CD4-positive, alpha-beta T cell treated with Interferon gamma for 1 hour (primary cell): Measurements from ENCODE around the gene HLA-DQB1.
"Not testable (repeated sequence)": the region's sequence is repeated elsewhere in the genome, so short reads cannot be mapped to it uniquely, and the experiment has no call there.

Source experiments
- DNase-seq: peaks from one replicate; pipeline ENCODE4 v3.0.0-alpha.2; 2020

HLA-DQB1 gene

DNA sequence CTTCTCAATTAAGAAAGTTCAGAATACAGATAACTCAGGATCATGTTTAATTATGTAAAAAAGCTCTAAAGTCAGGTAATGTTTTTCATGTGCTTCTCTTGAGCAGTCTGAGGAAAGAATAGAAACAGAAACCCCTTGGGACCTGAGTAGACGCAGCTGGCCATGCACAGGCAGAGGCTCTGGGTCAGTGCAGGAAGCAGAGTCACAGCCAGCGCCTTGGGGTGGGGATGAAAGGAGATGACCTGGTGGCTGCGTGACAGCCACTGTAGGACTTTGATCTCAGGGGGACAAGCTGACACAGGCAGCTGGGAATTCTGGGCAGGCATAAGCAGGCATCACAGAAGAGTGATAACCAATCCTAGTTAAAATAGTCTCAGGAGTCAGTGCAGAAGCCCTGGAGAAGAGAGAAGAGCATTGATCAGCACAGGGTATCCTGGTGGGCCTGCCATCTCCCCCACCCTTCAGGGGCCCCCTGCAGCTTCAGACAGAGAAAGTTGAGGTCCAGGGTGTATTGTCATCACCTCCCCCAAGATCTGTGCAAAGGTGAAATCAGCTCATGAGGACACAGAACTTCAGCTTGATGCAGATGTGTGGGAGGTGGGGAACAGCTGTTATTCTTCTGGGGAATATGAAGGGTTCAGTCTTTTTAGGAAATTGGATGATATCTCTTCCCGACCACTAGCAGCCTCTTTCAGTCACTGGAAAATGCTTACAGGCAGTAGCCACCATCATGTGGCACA is 6.4 kb downstream of the HLA-DQB1 start:
- DNase-seq = no peak

DNA sequence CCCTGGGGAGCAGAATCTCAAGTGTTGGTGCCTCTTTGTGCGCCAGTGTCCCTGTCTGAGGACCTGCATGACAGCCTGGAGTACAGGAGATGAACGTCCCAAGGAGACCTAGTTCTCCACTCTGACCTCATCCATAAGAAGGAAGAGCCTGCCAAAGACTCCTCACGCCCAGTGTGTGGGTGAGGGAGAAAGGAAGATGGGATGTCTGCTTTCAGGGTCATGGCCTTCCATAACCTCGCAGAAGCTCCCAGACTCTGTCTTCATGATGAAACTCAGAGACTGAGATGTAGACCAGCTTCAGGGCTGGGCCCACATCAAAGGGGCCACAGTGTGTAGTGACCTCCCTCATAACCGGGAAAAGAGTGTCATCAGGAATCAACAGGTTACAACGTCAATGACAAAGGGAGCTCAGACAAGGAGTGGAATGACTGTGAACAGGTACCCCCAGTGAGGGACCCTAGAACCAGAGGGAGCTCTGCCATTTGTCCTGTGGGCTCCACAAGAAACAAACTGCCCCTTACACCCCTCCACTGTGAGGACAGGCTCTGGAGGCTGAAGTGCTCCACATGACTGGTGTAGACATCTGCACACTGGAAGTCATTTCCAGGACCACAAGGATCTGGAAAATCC is 8.1 kb downstream of the HLA-DQB1 start:
- no peak for DNase-seq

DNA sequence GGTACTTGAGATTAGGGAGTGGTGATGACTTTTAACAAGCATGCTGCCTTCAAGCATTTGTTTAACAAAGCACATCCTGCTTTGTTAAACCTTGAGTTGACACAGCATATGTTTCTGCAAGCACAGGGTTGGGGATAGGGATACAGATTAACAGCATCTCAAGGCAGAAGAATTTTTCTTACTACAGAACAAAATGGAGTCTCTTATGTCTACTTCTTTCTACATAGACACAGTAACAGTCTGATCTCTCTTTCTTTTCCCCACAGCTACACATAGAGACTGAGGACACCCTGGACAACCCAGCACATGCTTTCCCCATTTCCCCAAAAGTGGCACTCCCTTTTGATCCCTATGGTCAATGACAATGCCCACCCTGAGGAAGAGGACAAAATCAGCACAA is 8.6 kb downstream of the HLA-DQB1 start:
- DNase-seq = not testable (repeated sequence)

DNA sequence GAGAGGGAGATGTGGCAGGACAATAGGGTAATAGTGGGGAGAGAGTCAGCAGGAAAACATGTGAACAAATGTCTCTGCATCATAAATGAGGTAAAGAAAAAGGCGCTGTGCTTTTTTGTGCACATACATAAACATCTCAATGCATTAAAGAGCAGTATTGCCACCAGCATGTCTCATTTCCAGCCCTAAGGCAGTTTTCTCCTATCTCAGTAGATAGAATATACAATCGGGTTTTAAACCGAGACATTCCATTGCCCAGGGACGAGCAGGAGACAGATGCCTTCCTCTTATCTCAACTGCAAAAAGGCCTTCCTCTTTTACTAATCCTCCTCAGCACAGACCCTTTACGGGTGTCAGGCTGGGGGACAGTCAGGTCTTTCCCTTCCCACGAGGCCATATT is 9.1 kb downstream of the HLA-DQB1 start:
- not testable (repeated sequence) for DNase-seq

DNA sequence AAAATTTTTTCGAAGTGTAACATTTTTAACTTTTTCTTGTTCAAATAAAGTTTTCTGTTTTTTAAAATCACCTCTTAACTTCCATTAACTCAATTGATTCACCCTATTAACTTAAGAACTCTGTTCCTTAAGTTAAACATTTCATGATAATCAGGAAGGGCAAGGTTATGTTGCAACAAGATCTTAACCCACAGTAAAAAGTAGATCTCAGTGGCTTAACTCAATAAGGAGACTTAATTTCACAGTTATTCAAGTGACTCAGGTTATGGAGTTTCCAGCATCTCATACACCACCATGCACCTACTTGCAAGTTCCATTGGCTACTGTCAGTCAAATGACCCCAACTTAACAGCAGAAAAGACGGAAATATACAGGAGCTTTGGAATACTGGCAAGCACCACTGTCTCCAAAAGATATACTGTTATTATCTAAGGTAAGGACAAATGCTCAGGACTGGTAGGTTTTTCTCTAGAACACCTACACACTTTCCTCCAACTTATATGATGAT is 11.2 kb downstream of the HLA-DQB1 start:
- no peak for DNase-seq

DNA sequence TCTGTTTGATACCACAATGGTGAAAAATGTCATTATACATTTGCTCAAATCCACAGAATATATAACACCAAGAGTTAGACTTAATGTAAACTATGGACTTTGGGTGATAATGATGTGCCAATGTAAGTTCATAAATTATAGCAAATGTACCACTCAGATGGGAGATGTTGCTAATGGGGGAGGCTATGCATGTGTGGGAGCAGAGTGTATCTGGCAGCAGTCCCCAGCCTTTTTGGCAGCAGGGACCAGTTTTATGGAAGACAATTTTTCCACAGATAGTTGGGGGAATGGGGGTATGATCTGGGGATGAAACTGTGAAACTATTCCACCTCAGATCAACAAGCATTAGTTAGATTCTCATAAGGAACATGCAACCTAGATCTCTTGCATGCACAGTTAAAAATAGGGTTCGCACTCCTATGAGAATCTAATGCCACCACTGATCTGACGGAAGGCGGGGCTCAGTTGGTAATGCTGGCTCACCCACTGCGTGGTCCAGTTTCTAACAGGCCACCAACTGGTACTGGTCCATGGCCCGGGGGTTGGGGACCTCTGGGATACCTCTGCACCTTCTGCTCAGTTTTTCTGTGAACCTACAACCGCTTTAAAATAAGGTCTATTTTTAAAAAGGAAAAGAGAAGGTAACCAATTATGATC is 21.3 kb downstream of the HLA-DQB1 start:
- DNase-seq = no peak

DNA sequence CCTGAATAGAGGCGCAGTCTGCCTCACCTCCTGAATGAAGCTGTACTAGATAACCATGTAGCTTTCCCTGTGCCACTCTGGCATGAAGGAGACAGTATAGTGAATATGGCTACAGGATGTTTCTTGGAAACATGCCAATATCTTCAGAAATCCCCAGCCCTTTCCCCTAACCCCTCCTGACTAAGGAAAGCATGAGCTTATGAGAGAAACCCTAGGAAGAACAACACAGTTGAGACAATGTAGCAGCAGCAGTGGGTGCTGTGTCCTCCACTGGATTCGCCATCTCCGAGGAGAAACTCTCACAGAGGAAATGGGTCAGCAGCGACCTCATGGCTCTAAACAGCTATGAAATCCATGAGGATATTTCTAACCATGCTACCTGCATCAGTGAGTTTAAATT is 22.6 kb downstream of the HLA-DQB1 start:
- DNase-seq = no peak

DNA sequence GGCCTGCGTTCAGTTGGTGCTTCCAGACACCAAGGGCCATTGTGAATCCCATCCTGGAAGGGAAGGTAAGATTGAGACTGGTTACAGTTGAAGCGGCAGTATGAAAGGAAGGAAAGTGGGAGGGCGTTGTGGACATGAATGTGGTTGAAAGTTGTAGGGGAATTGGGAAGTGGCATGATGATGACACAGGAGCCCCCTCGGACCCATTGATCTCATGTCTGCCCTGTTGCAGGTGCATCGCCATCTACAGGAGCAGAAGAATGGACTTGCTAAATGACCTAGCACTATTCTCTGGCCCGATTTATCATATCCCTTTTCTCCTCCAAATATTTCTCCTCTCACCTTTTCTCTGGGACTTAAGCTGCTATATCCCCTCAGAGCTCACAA is 23.7 kb downstream of the HLA-DQB1 start:
- no peak for DNase-seq

DNA sequence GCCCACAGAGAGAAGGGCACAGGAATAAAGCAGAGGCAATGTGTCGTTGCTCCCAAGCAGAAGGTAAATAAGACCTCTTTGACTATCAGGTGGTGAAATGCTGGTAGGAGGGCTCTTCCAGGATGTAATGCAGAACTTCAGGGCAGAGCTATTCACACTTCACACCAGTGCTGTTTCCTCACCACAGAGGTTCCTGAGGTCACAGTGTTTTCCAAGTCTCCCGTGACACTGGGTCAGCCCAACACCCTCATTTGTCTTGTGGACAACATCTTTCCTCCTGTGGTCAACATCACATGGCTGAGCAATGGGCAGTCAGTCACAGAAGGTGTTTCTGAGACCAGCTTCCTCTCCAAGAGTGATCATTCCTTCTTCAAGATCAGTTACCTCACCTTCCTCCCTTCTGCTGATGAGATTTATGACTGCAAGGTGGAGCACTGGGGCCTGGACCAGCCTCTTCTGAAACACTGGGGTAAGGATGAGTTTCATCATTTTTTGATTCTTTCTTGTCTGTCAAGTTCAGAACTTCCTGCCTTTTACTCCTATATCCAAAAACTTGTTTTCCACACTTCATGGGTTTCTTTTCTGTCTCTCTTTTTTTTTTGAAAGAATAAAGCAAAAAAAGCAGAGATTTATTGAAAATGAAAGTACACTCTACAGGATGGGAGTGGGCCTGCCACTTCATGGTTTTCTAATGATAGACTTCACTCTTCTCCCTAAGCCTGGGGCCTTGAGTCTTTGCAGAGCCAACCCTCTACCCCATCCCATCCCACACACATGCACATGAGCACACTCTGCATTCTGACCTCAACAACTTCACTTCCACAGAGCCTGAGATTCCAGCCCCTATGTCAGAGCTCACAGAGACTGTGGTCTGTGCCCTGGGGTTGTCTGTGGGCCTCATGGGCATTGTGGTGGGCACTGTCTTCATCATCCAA is 24.4 kb downstream of the HLA-DQB1 start:
- DNase-seq = not testable (repeated sequence)

DNA sequence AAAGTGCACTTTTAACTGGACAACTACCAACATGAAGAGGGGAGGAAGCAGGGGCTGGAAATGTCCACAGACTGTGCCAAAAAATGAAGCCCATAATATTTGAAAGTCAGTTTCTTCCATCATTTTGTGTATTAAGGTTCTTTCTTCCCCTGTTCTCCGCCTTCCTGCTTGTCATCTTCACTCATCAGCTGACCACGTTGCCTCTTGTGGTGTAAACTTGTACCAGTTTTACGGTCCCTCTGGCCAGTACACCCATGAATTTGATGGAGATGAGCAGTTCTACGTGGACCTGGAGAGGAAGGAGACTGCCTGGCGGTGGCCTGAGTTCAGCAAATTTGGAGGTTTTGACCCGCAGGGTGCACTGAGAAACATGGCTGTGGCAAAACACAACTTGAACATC is 25.3 kb downstream of the HLA-DQB1 start:
- no peak for DNase-seq

DNA sequence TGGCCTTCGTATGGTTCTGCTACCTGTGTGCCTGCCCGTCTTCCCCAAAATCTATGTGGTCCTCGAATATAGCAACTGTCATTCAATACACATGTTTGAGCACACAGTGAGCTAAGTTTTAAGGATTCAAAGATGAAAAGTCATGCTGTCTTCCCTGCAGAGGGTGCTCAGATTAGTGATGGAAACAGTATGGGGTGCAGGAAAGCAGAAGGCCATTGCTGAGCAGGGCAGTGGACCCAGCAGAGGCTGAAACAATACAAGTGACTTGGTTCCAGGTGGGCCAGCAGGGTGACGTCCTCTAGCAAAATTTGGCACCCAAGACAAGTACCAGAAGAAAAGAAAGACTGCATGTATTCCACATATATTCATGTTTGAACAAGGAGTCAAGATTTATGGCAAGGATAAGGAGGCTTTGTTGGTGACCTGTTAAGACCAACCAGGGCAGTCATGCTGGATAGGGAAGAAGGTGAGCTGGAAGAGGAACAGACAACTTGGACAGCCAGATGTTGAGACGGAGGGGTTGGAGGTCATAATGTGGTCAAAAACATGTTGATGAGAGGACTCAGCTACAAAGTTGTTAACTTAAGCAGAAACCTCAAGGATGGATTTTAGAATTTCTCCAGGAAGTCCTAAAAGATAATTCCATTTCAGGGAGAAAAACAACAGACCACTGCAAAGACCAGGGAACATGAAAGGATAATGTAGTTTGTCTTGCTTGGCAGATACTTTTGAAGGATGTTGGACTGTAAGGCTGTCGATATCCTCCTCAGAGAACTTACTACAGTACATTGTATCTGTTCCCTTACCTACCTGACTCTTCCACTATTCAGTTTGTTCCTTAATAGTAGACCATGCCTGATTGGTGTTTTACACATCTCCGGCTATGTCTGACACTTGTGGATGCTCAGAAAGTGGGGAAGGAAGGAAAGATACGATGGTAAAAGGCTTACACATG is 26.7 kb downstream of the HLA-DQB1 start:
- no peak for DNase-seq

DNA sequence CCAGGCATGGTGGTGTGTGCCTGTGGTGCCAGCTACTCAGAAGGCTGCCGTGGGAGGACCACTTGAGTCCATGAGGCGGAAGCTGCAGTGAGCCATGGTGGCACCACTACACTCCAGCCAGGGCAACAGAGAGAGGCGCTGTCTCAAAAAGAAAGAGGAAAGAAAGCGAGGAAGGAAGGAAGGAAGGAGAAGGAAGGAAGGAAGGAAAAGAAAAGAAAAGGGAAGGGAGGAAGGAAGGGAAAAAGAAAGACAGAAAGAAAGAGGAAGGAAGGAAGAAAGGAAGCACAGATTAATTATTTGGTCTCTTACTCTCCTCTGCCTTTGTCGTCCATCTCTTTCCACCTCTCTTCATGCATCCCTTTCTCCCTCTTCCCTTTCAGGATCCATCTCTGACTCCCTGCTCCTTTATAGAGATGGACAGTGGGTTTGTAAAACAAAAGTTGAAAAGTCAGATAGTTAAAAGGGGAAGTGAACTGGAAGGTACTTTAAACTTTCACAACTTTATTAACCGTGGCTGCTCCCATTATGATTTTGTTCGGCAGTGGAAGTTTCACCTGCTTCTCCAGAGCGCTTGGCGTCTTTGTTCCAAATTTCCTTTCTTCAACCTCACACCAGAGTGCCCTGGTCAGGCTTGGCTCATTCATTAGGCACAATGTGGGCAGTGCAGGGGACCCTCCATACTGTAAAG is 27.8 kb downstream of the HLA-DQB1 start:
- peak; percentile 54 for DNase-seq

DNA sequence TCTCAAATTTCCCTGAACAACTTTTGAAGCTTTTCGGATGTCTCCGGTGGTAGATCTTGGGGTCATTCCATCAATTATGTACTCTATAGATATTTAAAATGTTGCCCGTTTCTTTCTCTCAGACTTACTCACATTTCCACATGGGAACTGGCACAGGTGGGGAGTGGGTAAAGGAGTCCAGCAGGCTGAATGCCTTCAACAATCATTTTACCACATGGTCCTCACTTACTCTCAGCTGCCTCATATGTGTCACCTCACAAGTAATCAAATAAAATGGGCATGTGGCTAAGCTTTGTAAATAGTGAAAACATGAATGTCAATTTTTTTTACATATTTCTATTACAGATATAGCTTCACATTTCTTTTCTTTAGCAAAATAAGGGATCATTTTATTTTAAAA is 28.6 kb downstream of the HLA-DQB1 start:
- no peak for DNase-seq

DNA sequence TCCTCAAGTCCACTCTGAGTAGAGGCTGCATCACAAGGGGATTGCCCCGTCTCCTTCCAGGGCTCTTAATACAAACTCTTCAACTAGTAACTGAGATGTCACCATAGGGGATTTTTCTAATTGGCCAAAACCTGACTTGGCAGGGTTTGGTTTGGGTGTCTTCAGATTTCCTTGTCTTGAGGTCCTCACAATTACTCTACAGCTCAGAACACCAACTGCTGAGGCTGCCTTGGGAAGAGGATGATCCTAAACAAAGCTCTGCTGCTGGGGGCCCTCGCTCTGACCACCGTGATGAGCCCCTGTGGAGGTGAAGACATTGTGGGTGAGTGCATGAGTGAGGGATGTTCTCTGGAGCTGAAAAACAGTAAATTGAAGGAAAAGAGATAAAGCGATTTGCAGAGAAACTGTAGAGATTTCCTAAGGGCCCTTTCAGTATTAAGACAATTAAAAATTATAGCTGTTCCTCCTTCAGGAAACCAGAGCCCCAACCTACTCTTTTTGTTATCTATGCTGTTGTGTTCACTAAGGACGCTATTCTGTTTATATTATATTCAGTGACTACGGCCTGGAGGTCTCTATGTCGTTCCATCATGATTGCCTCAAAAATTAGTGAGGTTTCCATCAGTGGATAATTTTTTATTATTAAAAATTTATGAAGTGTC is 29.1 kb downstream of the HLA-DQB1 start, which contains the start of gene HLA-DQA1:
Gene HLA-DQA1, plus strand, starts transcription at position 188 of the 662 bp plus-strand sequence. Its CDS starts 53 bp downstream, at position 241.
- peak; percentile 81 for DNase-seq

DNA sequence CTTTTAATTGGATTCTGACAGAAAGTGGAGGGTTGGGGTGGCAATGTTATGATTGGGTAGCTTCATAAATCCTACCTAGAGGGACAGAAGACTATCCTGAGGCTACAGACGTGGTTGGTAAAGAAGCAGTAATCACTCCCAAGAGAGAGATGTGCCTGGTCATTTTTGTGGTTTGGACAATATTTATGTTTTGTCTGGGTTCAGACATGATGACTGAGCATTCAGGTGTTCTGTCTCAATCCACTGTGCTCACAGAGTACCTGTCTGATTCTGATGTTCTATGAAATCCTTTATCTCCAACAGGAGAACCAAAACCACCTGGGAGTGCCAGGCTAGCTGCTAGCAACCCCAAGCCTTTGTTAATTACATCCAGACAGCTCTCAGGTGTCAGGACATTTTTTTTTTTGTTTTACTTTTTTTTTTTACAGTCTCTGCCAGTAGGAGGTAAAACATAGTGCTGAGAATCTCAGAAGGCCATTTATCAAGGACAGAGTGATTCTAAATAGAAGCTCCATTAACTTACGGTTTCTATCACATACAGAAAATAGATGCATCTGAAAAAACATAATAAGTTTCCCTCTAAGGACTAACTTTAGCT is 30.8 kb downstream of the HLA-DQB1 start:
- DNase-seq = no peak

DNA sequence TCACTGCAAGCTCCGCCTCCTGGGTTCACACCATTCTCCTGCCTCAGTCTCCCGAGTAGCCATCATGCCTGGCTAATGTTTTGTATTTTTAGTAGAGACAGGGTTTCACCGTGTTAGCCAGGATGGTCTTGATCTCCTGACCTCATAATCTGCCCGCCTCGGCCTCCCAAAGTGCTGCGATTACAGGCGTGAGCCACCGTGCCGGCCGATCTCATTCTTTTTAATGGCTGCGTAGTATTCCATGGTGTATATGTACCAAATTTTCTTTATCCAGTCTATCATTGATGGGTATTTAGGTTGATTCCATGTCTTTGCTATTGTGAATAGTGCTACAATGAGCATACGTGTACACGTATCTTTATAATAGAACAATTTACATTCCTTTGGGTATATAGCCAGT is 36.7 kb downstream of the HLA-DQB1 start:
- not testable (repeated sequence) for DNase-seq

DNA sequence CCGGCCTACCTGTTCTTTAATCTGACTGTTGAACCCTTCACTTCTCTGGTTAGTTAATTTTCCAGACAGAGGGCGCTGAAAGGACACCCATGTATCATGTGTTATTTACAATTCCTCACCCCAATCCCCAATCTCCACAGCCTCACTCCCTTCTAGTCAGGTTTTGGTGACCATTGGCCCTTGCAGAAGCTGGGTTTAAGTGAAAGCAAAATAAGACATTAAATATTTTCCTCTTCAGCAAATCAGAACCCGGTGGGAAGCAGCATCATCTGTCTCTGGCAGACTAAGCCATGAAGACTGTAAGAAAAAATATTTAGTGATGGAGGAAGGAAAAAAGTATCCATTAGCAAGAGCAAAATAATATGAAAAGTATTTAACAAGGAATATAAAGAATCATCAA is 38.6 kb downstream of the HLA-DQB1 start:
- peak; percentile 65 for DNase-seq

DNA sequence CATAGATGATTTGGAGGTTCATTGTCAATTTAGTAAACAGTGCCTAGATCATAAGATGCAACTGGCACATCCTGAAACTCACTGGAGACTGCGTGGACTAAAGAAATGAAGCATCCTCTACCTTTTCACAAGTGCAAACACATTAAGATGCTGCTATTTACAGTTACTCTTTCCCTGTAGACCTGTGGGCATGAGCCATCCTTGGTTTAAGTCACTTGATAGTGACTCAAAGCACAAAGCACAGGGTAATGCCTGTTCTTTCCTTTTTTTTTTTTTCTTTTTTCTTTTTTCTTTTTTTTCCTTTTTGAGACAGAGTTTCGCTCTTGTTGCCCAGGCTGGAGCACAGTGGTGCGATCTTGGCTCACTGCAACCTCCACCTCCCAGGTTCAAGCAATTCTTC is 39.2 kb downstream of the HLA-DQB1 start:
- DNase-seq = no peak

DNA sequence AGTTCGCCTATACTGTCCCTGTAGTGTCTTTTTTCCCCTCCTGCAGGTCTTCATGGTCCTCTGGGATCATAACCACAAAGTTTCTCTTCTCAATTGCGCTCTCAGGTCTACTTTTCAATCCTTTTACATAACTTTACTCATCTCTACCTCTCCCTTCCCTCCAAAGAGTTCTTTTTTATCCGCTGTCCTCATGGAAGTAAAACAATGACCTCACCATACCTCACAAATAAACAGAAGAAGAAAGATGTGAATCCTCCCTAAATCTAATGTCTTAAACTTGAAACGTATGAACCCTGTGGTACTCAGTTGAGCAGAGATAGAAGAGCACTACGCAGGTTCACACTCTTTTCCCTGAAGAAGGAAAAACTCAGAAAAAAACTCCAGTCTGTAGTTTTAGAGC is 41.3 kb downstream of the HLA-DQB1 start:
- no peak for DNase-seq

DNA sequence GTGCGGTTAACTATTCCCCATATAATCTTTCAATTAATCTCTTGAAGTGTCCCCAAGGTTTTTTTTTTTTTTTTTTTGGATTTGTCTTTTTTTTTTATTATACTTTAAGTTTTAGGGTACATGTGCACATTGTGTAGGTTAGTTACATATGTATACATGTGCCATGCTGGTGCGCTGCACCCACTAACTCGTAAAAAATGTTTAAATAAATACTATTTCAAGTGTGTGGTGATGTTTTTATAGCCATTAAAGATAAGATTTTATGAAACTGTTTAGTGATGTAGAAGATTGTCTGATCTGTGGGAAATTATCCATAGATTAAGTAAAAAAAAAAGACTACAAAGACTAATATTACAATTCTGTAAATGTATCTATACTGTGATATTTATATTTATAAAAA is 41.9 kb downstream of the HLA-DQB1 start:
- DNase-seq = no peak
